H9 (cell line): ENCODE measurements around the gene ORMDL2. TPM values are rescaled to one million over a fixed set of nuclear protein-coding genes. Genes with fewer than 3 reads are reported as not detected.

ENCODE experiments used
- DNase-seq: peaks from one replicate; pipeline ENCODE4 v3.0.0-alpha.2; 2017
- H2AFZ ChIP-seq: one replicate; pipeline ENCODE4 v1.6.1; 2013; ENCODE audit warnings: mild to moderate bottlenecking, low read length, control low read depth, moderate library complexity
- H2AK5ac ChIP-seq: 2 replicates; pipeline ENCODE4 v1.6.1; 2013; ENCODE audit warnings: low read length, control low read depth, mixed read lengths; ENCODE audit not compliant: insufficient read length
- H2BK120ac ChIP-seq: one replicate; pipeline ENCODE4 v1.6.1; 2013; ENCODE audit warnings: low read depth, mild to moderate bottlenecking, low read length, control low read depth, inconsistent platforms; ENCODE audit not compliant: poor library complexity, severe bottlenecking
- H2BK12ac ChIP-seq: 2 replicates; pipeline ENCODE4 v1.6.1; 2013; ENCODE audit warnings: low read length, control low read depth, mixed read lengths, low read depth; ENCODE audit not compliant: insufficient read length
- H2BK15ac ChIP-seq: 2 replicates; pipeline ENCODE4 v1.6.1; 2013; ENCODE audit warnings: low read depth, low read length, control low read depth
- H2BK20ac ChIP-seq: one replicate; pipeline ENCODE4 v1.6.1; 2013; ENCODE audit warnings: low read depth, mild to moderate bottlenecking, low read length, control low read depth, inconsistent platforms; ENCODE audit not compliant: poor library complexity, severe bottlenecking
- H2BK5ac ChIP-seq: 2 replicates; pipeline ENCODE4 v1.6.1; 2013; ENCODE audit warnings: low read length, control low read depth, mixed read lengths; ENCODE audit not compliant: insufficient read length
- H3K14ac ChIP-seq: 2 replicates; pipeline ENCODE4 v1.6.1; 2013; ENCODE audit warnings: low read length, control low read depth; ENCODE audit not compliant: insufficient read depth
- H3K18ac ChIP-seq: 2 replicates; pipeline ENCODE4 v1.6.1; 2013; ENCODE audit warnings: low read depth, mild to moderate bottlenecking, mixed read lengths, low read length, control low read depth; ENCODE audit not compliant: insufficient read length
- H3K23ac ChIP-seq: 2 replicates; pipeline ENCODE4 v1.6.1; 2013; ENCODE audit warnings: low read length, control low read depth, mixed read lengths, low read depth; ENCODE audit not compliant: insufficient read length
- H3K23me2 ChIP-seq: 2 replicates; pipeline ENCODE4 v1.6.1; 2013; ENCODE audit warnings: low read depth, mild to moderate bottlenecking, mixed read lengths, low read length, control low read depth; ENCODE audit not compliant: insufficient read length, poor library complexity, severe bottlenecking
- H3K27ac ChIP-seq: 2 replicates; pipeline ENCODE4 v1.5.1; 2013; ENCODE audit warnings: low read length, control low read depth, mixed read lengths, low read depth; ENCODE audit not compliant: insufficient read length
- H3K27me3 ChIP-seq: 2 replicates; pipeline ENCODE4 v1.6.1; 2013; ENCODE audit warnings: low read length, control low read depth, inconsistent platforms; ENCODE audit not compliant: insufficient read depth
- H3K4ac ChIP-seq: 2 replicates; pipeline ENCODE4 v1.6.1; 2013; ENCODE audit warnings: low read depth, mild to moderate bottlenecking, control low read depth, inconsistent platforms, low read length, moderate library complexity
- H3K4me1 ChIP-seq: 2 replicates; pipeline ENCODE4 v1.6.1; 2013; ENCODE audit warnings: low read length, control low read depth, inconsistent platforms; ENCODE audit not compliant: insufficient read depth
- H3K4me2 ChIP-seq: 2 replicates; pipeline ENCODE4 v1.6.1; 2013; ENCODE audit warnings: low read length, control low read depth, mixed read lengths; ENCODE audit not compliant: insufficient read length, insufficient read depth
- H3K56ac ChIP-seq: 2 replicates; pipeline ENCODE4 v1.6.1; 2013; ENCODE audit warnings: low read depth, mild to moderate bottlenecking, mixed read lengths, low read length, control low read depth; ENCODE audit not compliant: insufficient read length
- H3K79me1 ChIP-seq: 2 replicates; pipeline ENCODE4 v1.6.1; 2013; ENCODE audit warnings: low read depth, mild to moderate bottlenecking, moderate library complexity, low read length, control low read depth, inconsistent platforms; ENCODE audit not compliant: insufficient read depth, poor library complexity, severe bottlenecking
- H3K79me2 ChIP-seq: 2 replicates; pipeline ENCODE4 v1.6.1; 2013; ENCODE audit warnings: low read length, control low read depth, inconsistent platforms; ENCODE audit not compliant: insufficient read depth
- H3K9ac ChIP-seq: 2 replicates; pipeline ENCODE4 v1.6.1; 2013; ENCODE audit warnings: low read length, control low read depth, mixed read lengths; ENCODE audit not compliant: insufficient read length; ENCODE audit errors: extremely low read depth
- H3K9me3 ChIP-seq: one replicate; pipeline ENCODE4 v1.6.1; 2013; ENCODE audit warnings: low read depth, low read length, inconsistent platforms; ENCODE audit not compliant: control insufficient read depth
- H3T11ph ChIP-seq: one replicate; pipeline ENCODE4 v1.6.1; 2013; ENCODE audit warnings: mild to moderate bottlenecking, low read length, control low read depth, inconsistent platforms
- H4K20me1 ChIP-seq: one replicate; pipeline ENCODE4 v1.6.1; 2013; ENCODE audit not compliant: control insufficient read depth, insufficient read length, insufficient read depth
- H4K5ac ChIP-seq: 2 replicates; pipeline ENCODE4 v1.6.1; 2013; ENCODE audit warnings: low read depth, mild to moderate bottlenecking, mixed read lengths, low read length, control low read depth; ENCODE audit not compliant: insufficient read length
- H4K8ac ChIP-seq: replicated peaks from 2 replicates; pipeline ENCODE4 v1.6.1; 2013; ENCODE audit warnings: low read length, control low read depth, mixed read lengths, low read depth; ENCODE audit not compliant: insufficient read length
- H4K91ac ChIP-seq: 2 replicates; pipeline ENCODE4 v1.6.1; 2013; ENCODE audit warnings: low read depth, mild to moderate bottlenecking, moderate library complexity, mixed read lengths, low read length, control low read depth; ENCODE audit not compliant: insufficient read length
- H3K27ac Mint-ChIP-seq, 3 experiments: 2 replicates in 2 of 3; 3 replicates in 1 of 3; pipeline ENCODE4 v1.8.0; 2020 to 2021; ENCODE audit warnings: mixed read lengths in 3 of 3, mild to moderate bottlenecking in 1 of 3, moderate library complexity in 1 of 3
- H3K27me3 Mint-ChIP-seq: 2 replicates; pipeline ENCODE4 v1.8.0; 2021; ENCODE audit warnings: low read depth, mild to moderate bottlenecking, moderate library complexity, mixed read lengths
- H3K36me3 Mint-ChIP-seq, 3 experiments: 2 replicates in 2 of 3; 3 replicates in 1 of 3; pipeline ENCODE4 v1.8.0; 2020 to 2021; ENCODE audit warnings: low read depth in 3 of 3, mixed read lengths in 3 of 3; ENCODE audit not compliant: insufficient read depth in 1 of 3
- H3K4me1 Mint-ChIP-seq, 2 experiments: 2 replicates each; pipeline ENCODE4 v1.8.0; 2020; ENCODE audit warnings: mixed read lengths in 2 of 2
- H3K4me3 Mint-ChIP-seq, 2 experiments: 2 replicates in 1 of 2; 3 replicates in 1 of 2; pipeline ENCODE4 v1.8.0; 2020 to 2021; ENCODE audit warnings: mild to moderate bottlenecking in 2 of 2, mixed read lengths in 2 of 2, moderate library complexity in 1 of 2
- H3K9me3 Mint-ChIP-seq, 2 experiments: 2 replicates in 1 of 2; 3 replicates in 1 of 2; pipeline ENCODE4 v1.8.0; 2020; ENCODE audit warnings: mild to moderate bottlenecking in 2 of 2, mixed read lengths in 2 of 2, moderate library complexity in 1 of 2
- WGBS: extraction: QIAGEN DNeasy Blood & Tissue Kit; methylation state at CpG from one replicate; pipeline ENCODE4 v1.1.7; 2013; ENCODE audit warnings: missing lambda C conversion rate, low lambda C conversion rate, mixed read lengths; ENCODE audit not compliant: insufficient read length; ENCODE audit errors: extremely low coverage; 5-methylcytosine and 5-hydroxymethylcytosine counted together
- total RNA-seq: library from RNA; stranded (reverse); gene quantifications from 2 replicates; pipeline ENCODE4 v1.2.1, GENCODE V29; 2021
- TF ChIP-seq, protein P1 (sequence below): fragments of 200-600 bp; sonication (generic); conservative IDR thresholded peaks from 3 replicates; pipeline ENCODE4 v1.8.0; 2021; ENCODE audit warnings: antibody characterized with exemption, mild to moderate bottlenecking

Gene ORMDL2
- total RNA-seq, 1 experiment from 2014 or later = 51.3 TPM

DNA sequence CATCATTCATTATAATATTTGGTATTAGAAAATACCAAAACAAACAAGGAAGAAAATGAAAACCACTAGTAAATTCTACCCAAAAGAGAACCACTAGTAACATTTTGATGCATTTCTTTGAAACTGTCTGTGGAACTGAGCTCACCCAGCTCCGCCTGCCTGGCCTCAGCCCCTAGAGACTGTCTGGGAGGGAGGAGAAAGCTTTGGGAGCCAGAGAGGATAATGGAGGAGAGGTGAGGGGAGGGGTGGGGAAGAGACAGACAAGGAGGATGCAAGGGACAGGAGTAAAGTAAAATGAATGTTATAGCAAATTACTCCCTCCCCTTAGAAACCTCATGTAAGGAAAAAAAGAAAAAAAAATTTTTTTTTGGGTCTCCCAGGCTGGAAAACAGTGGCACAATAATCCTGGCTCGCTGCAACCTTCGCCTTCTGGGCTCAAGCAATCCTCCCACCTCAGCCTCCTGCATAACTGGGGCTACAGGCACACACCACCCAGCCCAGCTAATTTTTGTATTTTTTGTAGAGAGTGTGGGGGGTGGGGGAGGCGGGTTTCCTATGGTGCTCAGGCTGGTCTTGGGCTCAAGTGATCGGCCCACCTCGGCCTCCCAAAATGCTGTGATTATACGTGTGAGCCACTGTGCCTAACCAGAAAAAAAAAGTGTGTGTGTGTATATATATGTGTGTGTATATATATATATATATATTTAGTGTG, 28.1 kb downstream of the ORMDL2 start:
- H3K27ac Mint-ChIP-seq = no peak overlapping the region
- Histone ChIP-seq H2BK20ac (no peak overlapping the region), H3K4me2 (no peak overlapping the region), H3K79me1 (no peaks in the 10 kb centered on the region), H3K9me3 (no peaks in the 10 kb centered on the region), H3K14ac (no peak overlapping the region), H3K18ac (no peak overlapping the region), H3K27ac (no peak overlapping the region), H3K4me1 (no peaks in the 10 kb centered on the region; the same call in 1 of the 2 replicates), H2BK15ac (no peak overlapping the region), H2BK120ac (no peak overlapping the region), H4K5ac (no peak overlapping the region), H2BK12ac (no peak overlapping the region), H3K79me2 (no peaks in the 10 kb centered on the region), H3K23me2 (no peaks in the 10 kb centered on the region), H3K23ac (no peak overlapping the region), H2AFZ (no peak overlapping the region), H4K91ac (no peak overlapping the region), H3K56ac (no peak overlapping the region), H3K9ac (no peak overlapping the region), H3T11ph (no peak overlapping the region), H4K20me1 (peaks cover 3% of the 10 kb centered on the region), H3K27me3 (no peaks in the 10 kb centered on the region), H4K8ac (no peak overlapping the region), H2BK5ac (no peak overlapping the region), H3K4ac (no peak overlapping the region), H2AK5ac (no peak overlapping the region)
- no peaks in the 10 kb centered on the region for H3K9me3 Mint-ChIP-seq
- TF ChIP-seq, protein P1, sequence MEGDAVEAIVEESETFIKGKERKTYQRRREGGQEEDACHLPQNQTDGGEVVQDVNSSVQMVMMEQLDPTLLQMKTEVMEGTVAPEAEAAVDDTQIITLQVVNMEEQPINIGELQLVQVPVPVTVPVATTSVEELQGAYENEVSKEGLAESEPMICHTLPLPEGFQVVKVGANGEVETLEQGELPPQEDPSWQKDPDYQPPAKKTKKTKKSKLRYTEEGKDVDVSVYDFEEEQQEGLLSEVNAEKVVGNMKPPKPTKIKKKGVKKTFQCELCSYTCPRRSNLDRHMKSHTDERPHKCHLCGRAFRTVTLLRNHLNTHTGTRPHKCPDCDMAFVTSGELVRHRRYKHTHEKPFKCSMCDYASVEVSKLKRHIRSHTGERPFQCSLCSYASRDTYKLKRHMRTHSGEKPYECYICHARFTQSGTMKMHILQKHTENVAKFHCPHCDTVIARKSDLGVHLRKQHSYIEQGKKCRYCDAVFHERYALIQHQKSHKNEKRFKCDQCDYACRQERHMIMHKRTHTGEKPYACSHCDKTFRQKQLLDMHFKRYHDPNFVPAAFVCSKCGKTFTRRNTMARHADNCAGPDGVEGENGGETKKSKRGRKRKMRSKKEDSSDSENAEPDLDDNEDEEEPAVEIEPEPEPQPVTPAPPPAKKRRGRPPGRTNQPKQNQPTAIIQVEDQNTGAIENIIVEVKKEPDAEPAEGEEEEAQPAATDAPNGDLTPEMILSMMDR = no peak
- H3K27me3 Mint-ChIP-seq = peaks cover 8% of the 10 kb centered on the region
- DNase-seq = no peak
- WGBS = no CpG with 5 or more reads among the region's 7 CpGs
- H3K4me3 Mint-ChIP-seq = no peak overlapping the region
- H3K36me3 Mint-ChIP-seq = no peaks in the 10 kb centered on the region
- H3K4me1 Mint-ChIP-seq = peaks cover 23 to 28% of the 10 kb centered on the region in 2 experiments
